GM21786 (cell line): ENCODE measurements around the gene KRTAP12-4.
"Not testable (repeated sequence)": the region's sequence is repeated elsewhere in the genome, so short reads cannot be mapped to it uniquely, and the experiment has no call there.

Source experiments
- ATAC-seq: cut with Tn5 transposase; IDR thresholded peaks from one replicate; pipeline ENCODE4 v1.9.1; 2021; ENCODE audit not compliant: unreplicated experiment

Gene KRTAP12-4

GRCh38 chr21:44687671-44688070, 33.2 kb upstream of the KRTAP12-4 start:
- ATAC-seq, result no peak

DNA sequence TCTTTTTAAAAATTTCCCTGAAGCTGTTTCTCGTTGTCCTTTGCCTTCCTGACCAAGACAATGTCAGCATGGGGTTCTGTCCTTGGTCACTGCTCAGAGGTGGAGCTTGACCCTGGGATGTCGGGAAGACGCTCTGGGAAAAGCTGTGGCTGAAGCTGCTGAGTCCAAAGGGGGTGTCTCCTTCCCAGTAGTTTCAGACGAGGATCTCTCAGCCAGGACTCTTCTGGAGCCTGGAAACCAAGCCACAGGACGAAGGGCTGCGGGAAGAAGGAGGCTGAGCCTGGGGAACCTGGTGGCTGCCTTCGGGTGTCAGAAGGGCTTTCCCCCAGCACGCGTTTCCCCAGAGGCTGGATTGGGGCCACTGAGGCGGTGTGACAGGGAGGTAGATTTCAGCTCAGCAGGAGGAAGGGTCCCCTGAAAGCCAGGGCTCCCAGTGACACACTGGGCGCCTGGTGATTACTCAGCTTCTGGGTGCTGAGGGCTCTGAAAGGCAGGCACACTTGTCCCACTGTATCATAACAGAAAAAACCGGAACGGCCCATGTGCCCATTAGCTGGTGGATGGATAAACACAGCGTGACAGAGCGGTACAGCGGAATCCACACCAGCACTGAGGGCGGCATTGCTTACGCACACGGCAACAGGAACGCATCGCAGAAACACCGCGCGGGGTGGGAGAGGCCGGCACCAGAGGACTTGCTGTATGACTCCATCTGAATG, 32.5 kb upstream of the KRTAP12-4 start:
- no peak for ATAC-seq

GRCh38 chr21:44686000-44686781, 31.7 kb upstream of the KRTAP12-4 start:
- no peak for ATAC-seq

- not testable (repeated sequence) for ATAC-seq
Observed at GRCh38 chr21:44685050-44685449, 30.6 kb upstream of the KRTAP12-4 start.

- no peak for ATAC-seq
Observed at GRCh38 chr21:44684483-44684882, 30.0 kb upstream of the KRTAP12-4 start.

GRCh38 chr21:44684077-44684476, 29.6 kb upstream of the KRTAP12-4 start:
- no peak for ATAC-seq

DNA sequence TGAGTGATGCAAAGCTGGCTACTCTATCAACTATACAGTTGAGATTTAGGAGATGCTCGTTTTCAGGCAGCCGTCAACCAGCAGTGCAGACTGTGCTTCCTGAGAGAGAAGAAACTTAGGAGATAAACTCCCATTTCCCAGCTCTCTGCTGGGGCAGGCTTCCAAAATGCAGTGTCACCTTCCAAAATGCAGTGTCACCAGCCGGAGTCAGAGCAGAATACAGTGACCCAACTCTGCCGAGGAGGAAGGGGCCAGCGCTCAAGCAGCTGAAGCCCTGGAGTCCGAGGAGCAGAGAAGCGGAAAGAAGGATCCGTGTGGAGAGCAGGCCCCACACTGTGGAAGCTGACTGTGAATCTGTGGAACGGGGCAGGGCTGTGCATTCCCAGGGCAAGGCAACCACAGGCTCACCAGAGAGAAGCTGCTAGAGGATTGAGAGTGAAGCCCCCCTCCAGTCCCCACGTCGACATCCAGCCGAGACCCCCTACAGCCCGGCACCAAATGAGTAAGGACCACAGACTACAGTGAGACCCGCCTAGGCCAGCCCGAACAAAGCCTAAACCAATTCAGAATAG, 28.2 kb upstream of the KRTAP12-4 start:
- no peak for ATAC-seq

GRCh38 chr21:44681861-44682579, 27.6 kb upstream of the KRTAP12-4 start, which contains the start of gene KRTAP12-1:
TSS of gene KRTAP12-1 (minus strand) at chr21:44682163. CDS start at chr21:44682123, 40 bp downstream.
- no peak for ATAC-seq

GRCh38 chr21:44681152-44681551, 26.7 kb upstream of the KRTAP12-4 start:
- ATAC-seq, result no peak

DNA sequence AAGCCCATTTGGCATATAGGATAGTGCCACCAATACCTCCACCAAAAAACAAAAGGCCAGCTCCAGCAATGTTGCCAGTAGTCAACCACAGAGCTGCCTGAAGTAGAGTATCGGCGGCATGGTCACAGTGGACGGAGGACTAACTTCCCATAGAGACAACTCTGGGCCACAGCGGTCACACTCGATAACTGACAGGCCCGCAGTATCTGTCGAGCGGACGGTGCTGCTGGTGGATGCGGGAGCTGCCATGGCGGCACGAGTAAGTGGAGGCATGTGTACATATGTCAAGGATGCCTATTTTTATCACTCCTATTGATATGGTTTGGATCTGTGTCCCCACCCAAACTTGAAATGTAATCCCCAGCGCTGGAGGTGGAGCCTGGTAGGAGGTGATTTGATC, 23.4 kb upstream of the KRTAP12-4 start:
- ATAC-seq, result no peak

DNA sequence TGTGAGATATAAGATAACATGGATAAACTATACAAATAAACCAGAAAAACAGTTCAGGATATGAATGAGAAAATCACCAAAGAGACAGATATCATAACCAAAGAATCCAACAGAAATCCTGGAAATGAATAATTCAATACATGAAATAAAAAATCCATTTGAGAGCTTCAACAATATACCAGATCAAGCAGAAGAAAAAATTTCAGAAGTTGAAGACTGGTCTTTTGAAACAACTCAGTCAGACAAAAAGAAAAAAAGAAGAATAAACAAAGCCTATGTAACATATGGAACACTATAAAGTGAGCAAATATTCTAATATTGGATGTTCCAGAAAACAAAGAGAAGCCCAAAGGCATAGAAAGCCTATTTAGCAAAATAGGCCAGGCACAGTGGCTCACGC, 17.5 kb upstream of the KRTAP12-4 start:
- ATAC-seq, result no peak

DNA sequence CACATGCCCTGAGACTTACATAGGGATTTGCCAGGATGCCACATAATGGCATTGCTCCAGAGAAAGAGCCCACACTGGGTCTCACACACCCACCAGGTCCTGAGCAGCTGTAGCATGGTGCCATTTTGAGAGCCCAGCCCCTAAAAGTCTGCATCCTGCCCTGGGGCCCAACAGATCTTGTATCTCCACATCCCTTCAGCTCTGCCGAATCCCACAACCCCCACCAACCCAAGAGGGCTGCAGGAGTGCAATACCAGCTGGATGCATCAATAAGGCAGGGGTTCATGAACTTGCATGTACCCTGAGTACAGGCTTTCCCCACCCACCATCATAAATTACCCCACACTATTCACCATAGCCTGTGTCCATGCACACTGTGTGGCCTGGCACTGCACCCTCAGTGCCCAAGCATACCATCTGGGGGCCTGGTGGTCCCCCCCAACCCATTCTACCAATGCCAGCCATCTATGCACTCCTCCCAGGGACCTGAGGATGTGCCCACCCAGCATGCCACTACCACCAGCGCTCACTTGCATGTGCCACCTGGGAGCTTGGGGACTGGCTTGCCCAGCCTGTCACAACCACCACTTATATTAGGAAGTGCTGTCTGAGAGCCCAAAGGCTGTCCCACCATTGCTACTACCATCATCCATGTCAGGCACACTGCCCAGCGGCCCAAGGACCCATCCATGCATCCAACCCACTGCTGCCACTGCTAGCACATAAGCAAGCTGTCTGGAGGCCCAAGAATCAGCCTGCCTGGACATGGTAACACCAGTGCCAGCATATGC, 16.4 kb upstream of the KRTAP12-4 start:
- ATAC-seq, result no peak

DNA sequence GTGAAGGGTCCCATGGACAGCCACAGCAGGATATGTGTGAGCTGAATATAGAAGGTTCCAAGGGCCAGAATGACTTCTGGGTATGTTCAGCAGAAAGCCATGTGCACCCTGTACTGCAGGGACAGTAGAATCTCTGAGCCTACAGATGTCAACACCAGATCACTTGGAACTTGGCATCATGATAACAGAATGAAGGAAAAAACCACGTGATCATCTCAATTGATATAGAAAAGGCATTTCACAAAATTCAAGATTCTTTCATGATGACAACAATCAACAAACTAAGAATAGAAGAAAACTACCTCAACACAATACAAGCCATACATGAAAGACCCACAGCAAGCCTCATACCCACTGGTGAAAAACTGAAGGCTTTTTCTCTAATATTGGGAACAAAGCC, 13.2 kb upstream of the KRTAP12-4 start:
- no peak for ATAC-seq

- ATAC-seq, result no peak
Observed at GRCh38 chr21:44666401-44667320, 12.2 kb upstream of the KRTAP12-4 start, which contains the start of gene KRTAP12-2. TSS of gene KRTAP12-2 (minus strand) at chr21:44666927. CDS start at chr21:44666886, 41 bp downstream.

- no peak for ATAC-seq
Observed at GRCh38 chr21:44664691-44665090, 10.2 kb upstream of the KRTAP12-4 start.

DNA sequence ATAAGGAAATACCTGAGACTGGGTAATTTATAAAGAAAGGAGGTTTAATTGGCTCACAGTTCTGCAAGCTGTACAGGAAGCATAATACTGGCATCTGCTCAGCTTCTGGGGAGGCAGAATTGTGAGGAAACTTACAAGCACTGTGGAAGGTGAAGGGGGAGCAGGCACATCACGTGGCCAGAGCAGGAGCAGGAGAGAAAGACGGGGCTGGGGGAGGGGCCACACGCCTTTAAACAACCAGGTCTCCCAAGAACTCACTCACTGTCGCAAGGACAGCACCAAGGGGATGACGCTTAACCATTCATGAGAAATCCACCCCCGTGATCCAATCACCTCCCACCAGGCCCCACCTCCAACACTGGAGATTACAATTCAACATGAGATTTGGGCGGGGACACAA, 7.1 kb upstream of the KRTAP12-4 start:
- not testable (repeated sequence) for ATAC-seq

GRCh38 chr21:44658913-44659595, 4.6 kb upstream of the KRTAP12-4 start:
- ATAC-seq, result no peak

- no peak for ATAC-seq
Observed at GRCh38 chr21:44658541-44658910, 4.1 kb upstream of the KRTAP12-4 start.
